ENCODE measurements around the gene GPC5.

GRCh38 chr13:92460479-92460878 lies 1062.1 kb downstream of the GPC5 start:
- TF ChIP-seq EZH2 (IDR thresholded peaks at IDR 0.05; ENCODE audit: insufficient read depth, poor library complexity, severe bottlenecking) (no peak), EZH2phosphoT487 (IDR thresholded peaks at IDR 0.05; ENCODE audit: insufficient read depth, low read depth) (no peak)

All from GM23248 (cell line).